SU-DHL-6 (cell line): ENCODE data around the gene ATG10.

Source experiments
- H2AFZ ChIP-seq: fragments of 200-600 bp; sonication (generic); 2 replicates; pipeline ENCODE4 v1.6.1; 2014; ENCODE audit warnings: low read depth, mild to moderate bottlenecking, moderate library complexity, mixed read lengths, antibody characterized with exemption, low read length; ENCODE audit not compliant: severe bottlenecking
- H3F3A ChIP-seq: fragments of 200-600 bp; shearing (Covaris generic); 2 replicates; pipeline ENCODE4 v1.6.0; 2016; ENCODE audit warnings: antibody characterized with exemption, mild to moderate bottlenecking; ENCODE audit not compliant: insufficient read depth
- H3K27ac ChIP-seq: fragments of 200-600 bp; sonication (generic); 2 replicates; pipeline ENCODE4 v1.5.1; 2016; ENCODE audit warnings: low read depth, mild to moderate bottlenecking, low read length, moderate library complexity, mixed read lengths
- H3K27me3 ChIP-seq: fragments of 200-600 bp; sonication (generic), shearing (Covaris generic); 2 replicates; pipeline ENCODE4 v1.6.0; 2014; ENCODE audit warnings: mild to moderate bottlenecking, low read length
- H3K36me3 ChIP-seq: fragments of 200-600 bp; sonication (generic); 2 replicates; pipeline ENCODE4 v1.6.1; 2014; ENCODE audit warnings: mild to moderate bottlenecking, low read length, mixed read lengths
- H3K4me2 ChIP-seq: fragments of 300-600, 200-600 bp; shearing (Covaris generic), sonication (generic); 2 replicates; pipeline ENCODE4 v1.6.0; 2014; ENCODE audit warnings: low read length, low read depth, mild to moderate bottlenecking; ENCODE audit not compliant: poor library complexity, severe bottlenecking
- H3K4me3 ChIP-seq: fragments of 200-600 bp; sonication (generic); 2 replicates; pipeline ENCODE4 v1.5.1; 2014; ENCODE audit warnings: antibody characterized with exemption, low read length, mild to moderate bottlenecking, mixed read lengths; ENCODE audit not compliant: insufficient read depth, poor library complexity, severe bottlenecking
- H3K79me2 ChIP-seq: fragments of 200-600 bp; sonication (generic); 2 replicates; pipeline ENCODE4 v1.6.1; 2014; ENCODE audit warnings: mild to moderate bottlenecking, low read length, moderate library complexity; ENCODE audit not compliant: insufficient read depth
- H3K9ac ChIP-seq: fragments of 200-600 bp; sonication (generic); 2 replicates; pipeline ENCODE4 v1.7.0; 2014; ENCODE audit warnings: mild to moderate bottlenecking, low read length
- H3K9me2 ChIP-seq: fragments of 200-600 bp; sonication (generic); replicated peaks from 2 replicates; pipeline ENCODE4 v1.6.1; 2014; ENCODE audit warnings: low read length; ENCODE audit not compliant: insufficient read depth
- H3K9me3 ChIP-seq: fragments of 200-600 bp; sonication (generic); 2 replicates; pipeline ENCODE4 v1.6.1; 2014; ENCODE audit warnings: low read length, mixed read lengths; ENCODE audit not compliant: insufficient read depth
- H4K20me1 ChIP-seq: fragments of 200-600 bp; sonication (generic); 2 replicates; pipeline ENCODE4 v1.6.1; 2014; ENCODE audit warnings: low read depth, mild to moderate bottlenecking, antibody characterized with exemption, low read length, moderate library complexity, mixed read lengths
- CTCF ChIP-seq: fragments of 200-600 bp; sonication (generic); IDR thresholded peaks from one replicate; pipeline ENCODE4 v1.5.1; 2017; ENCODE audit warnings: antibody characterized with exemption, mild to moderate bottlenecking, low read length, moderate library complexity; ENCODE audit not compliant: insufficient read depth, poor library complexity, severe bottlenecking
- EZH2phosphoT487 ChIP-seq: fragments of 200-600 bp; sonication (generic), shearing (Covaris generic); conservative IDR thresholded peaks from 2 replicates; pipeline ENCODE4 v1.6.1; 2018; ENCODE audit warnings: mild to moderate bottlenecking, antibody characterized with exemption, low read length, moderate library complexity, mixed read lengths

Gene ATG10

GRCh38 chr5:82105457-82105856 lies 133.6 kb downstream of the ATG10 start:
- no peak overlapping the region for H3K9ac ChIP-seq
- H3F3A ChIP-seq = no peaks in the 10 kb centered on the region
- TF ChIP-seq CTCF = no peak
- TF ChIP-seq EZH2phosphoT487 = no peak
- H3K36me3 ChIP-seq = no peaks in the 10 kb centered on the region
- no peaks in the 10 kb centered on the region for H3K27me3 ChIP-seq
- no peak overlapping the region for H3K4me2 ChIP-seq
- H3K27ac ChIP-seq = no peak overlapping the region
- no peaks in the 10 kb centered on the region for H3K9me3 ChIP-seq
- H3K9me2 ChIP-seq = no peaks in the 10 kb centered on the region
- H4K20me1 ChIP-seq = no peaks in the 10 kb centered on the region
- no peak overlapping the region for H3K4me3 ChIP-seq
- no peaks in the 10 kb centered on the region for H3K79me2 ChIP-seq
- no peak overlapping the region for H2AFZ ChIP-seq

GRCh38 chr5:82106207-82106606 lies 134.4 kb downstream of the ATG10 start:
- Histone ChIP-seq H3K27ac (no peak overlapping the region), H3K4me3 (no peak overlapping the region), H3F3A (no peaks in the 10 kb centered on the region), H3K27me3 (no peaks in the 10 kb centered on the region), H4K20me1 (no peaks in the 10 kb centered on the region), H3K36me3 (no peaks in the 10 kb centered on the region), H3K9me2 (no peaks in the 10 kb centered on the region), H3K4me2 (no peak overlapping the region), H3K79me2 (no peaks in the 10 kb centered on the region), H3K9me3 (no peaks in the 10 kb centered on the region), H3K9ac (no peak overlapping the region), H2AFZ (no peak overlapping the region)
- no peak for TF ChIP-seq CTCF
- TF ChIP-seq EZH2phosphoT487 = no peak

GRCh38 chr5:82106756-82107155 lies 134.9 kb downstream of the ATG10 start:
- H3K9ac ChIP-seq = no peak overlapping the region
- H3K4me3 ChIP-seq = no peak overlapping the region
- no peak overlapping the region for H3K4me2 ChIP-seq
- TF ChIP-seq CTCF (no peak), EZH2phosphoT487 (no peak)
- H3F3A ChIP-seq = no peaks in the 10 kb centered on the region
- no peaks in the 10 kb centered on the region for H3K9me3 ChIP-seq
- H3K9me2 ChIP-seq = no peaks in the 10 kb centered on the region
- H3K36me3 ChIP-seq = no peaks in the 10 kb centered on the region
- no peaks in the 10 kb centered on the region for H3K27me3 ChIP-seq
- no peak overlapping the region for H3K27ac ChIP-seq
- H4K20me1 ChIP-seq = no peaks in the 10 kb centered on the region
- H2AFZ ChIP-seq = no peak overlapping the region
- H3K79me2 ChIP-seq = no peaks in the 10 kb centered on the region

- H3K4me2 ChIP-seq = no peak overlapping the region
Observed at GRCh38 chr5:82107267-82107666, 135.4 kb downstream of the ATG10 start.

More at GRCh38 chr5:82107267-82107666, 135.4 kb downstream of the ATG10 start:
- Histone ChIP-seq H3K9me3 (no peaks in the 10 kb centered on the region), H3K9me2 (no peaks in the 10 kb centered on the region), H4K20me1 (no peaks in the 10 kb centered on the region), H3K4me3 (no peak overlapping the region), H3K36me3 (no peaks in the 10 kb centered on the region), H3K27me3 (no peaks in the 10 kb centered on the region), H3K27ac (no peak overlapping the region), H3K9ac (no peak overlapping the region), H3F3A (no peaks in the 10 kb centered on the region), H3K79me2 (no peaks in the 10 kb centered on the region), H2AFZ (no peak overlapping the region)
- TF ChIP-seq EZH2phosphoT487 = no peak
- peak; percentile 25 for TF ChIP-seq CTCF
